ENCODE data around the gene CCER1.

Gene CCER1

DNA sequence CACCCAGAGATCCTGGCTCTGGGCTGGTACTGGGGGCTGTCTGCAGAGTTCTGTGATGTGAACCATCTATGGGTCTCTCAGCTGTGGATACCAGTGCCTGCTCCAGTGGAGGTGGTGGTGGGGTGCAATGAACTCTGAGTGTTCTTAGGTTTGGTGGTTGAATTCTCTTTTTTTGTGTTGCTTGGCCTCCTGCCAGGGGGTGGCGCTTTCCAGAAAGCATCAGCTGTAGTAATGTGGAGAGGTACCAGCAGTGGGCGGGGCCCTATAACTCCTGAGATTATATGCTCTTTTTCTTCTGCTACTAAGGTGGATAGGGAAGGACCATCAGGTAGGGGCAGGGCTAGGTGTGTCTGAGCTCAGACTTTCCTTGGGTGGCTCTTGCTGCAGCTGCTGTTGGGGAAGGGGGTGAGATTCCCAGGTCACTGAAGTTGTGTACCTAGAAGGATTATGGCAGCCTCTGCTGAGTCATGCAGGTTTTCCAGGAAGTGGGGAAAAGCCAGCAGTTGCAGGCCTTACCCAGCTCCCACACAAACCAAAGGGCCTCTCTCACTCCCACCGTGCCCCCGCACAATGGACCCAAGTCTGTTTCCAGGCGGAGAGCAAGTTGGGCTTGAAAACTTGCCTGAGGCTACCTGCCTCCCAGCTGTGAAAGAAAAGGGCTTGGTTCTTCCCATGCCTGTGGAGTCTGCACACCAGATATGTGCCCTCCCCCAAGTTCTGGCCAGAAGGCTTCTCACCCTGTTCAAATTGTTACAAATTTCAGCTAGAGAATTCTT, 18.6 kb downstream of the CCER1 start:
- H2AK5ac ChIP-seq (ENCODE audit: low read length): no peak overlapping the region
- H2BK12ac ChIP-seq (ENCODE audit: low read length): peak overlapping the region; percentile 39
- H3K4me2 ChIP-seq (ENCODE audit: low read length): no peak overlapping the region
- H3K4me3 ChIP-seq (ENCODE audit: low read depth, low read length): no peak overlapping the region
- H2AFZ ChIP-seq (ENCODE audit: insufficient read depth, low read length, poor library complexity): peak overlapping the region; percentile 47
- peaks cover 11% of the 10 kb centered on the region for H3K79me1 ChIP-seq (ENCODE audit: low read length)
- no peak for DNase-seq
- H3K36me3 ChIP-seq (ENCODE audit: control insufficient read depth in 1 of 2, insufficient read depth in 2 of 2, low read length in 2 of 2): no peaks in the 10 kb centered on the region
- no peak overlapping the region for H3K23ac ChIP-seq (ENCODE audit: low read length)
- H4K8ac ChIP-seq (ENCODE audit: low read depth, low read length): peak overlapping the region; percentile 21
- H3K4me1 ChIP-seq (ENCODE audit: control insufficient read depth in 1 of 2, insufficient read depth in 2 of 2, low read length in 2 of 2): peaks cover 16 to 17% of the 10 kb centered on the region in 2 experiments
- peak overlapping the region; percentile 31 for H2BK120ac ChIP-seq (ENCODE audit: insufficient read depth, low read length, poor library complexity)
- H4K91ac ChIP-seq (ENCODE audit: low read depth, low read length): peak overlapping the region; percentile 48
- no peaks in the 10 kb centered on the region for H3K27me3 ChIP-seq (ENCODE audit: insufficient read depth, low read length)
- no peak overlapping the region for H4K12ac ChIP-seq (ENCODE audit: low read depth, low read length)
- no peak overlapping the region for H3K9ac ChIP-seq (ENCODE audit: low read length)
- H3K79me2 ChIP-seq (ENCODE audit: control insufficient read depth, insufficient read depth, low read length, poor library complexity): no peaks in the 10 kb centered on the region
- H3K18ac ChIP-seq (ENCODE audit: low read length): no peak overlapping the region
- H3K9me3 ChIP-seq (ENCODE audit: insufficient read depth, low read depth, low read length): peaks cover 2% of the 10 kb centered on the region
- no peak overlapping the region for H3K4ac ChIP-seq (ENCODE audit: low read depth, low read length)
- no CpG with 5 or more reads among the region's 5 CpGs for WGBS (ENCODE audit: extremely low coverage, insufficient coverage, insufficient read length)
- peak overlapping the region; percentile 24 for H3K27ac ChIP-seq (ENCODE audit: low read depth, low read length)
- peak overlapping the region; percentile 21 for H2BK5ac ChIP-seq (ENCODE audit: low read depth, low read length, poor library complexity)
- H3K14ac ChIP-seq (ENCODE audit: low read length): peak overlapping the region; percentile 2

- DNase-seq: no peak
- Histone ChIP-seq H4K91ac (ENCODE audit: low read depth, low read length) (no peak overlapping the region), H3K27me3 (ENCODE audit: insufficient read depth, low read length) (no peaks in the 10 kb centered on the region), H2AK5ac (ENCODE audit: low read length) (no peak overlapping the region), H3K23ac (ENCODE audit: low read length) (no peak overlapping the region), H3K27ac (ENCODE audit: low read depth, low read length) (no peak overlapping the region), H3K9me3 (ENCODE audit: insufficient read depth, low read depth, low read length) (no peaks in the 10 kb centered on the region), H3K36me3 (ENCODE audit: control insufficient read depth in 1 of 2, insufficient read depth in 2 of 2, low read length in 2 of 2) (no peaks in the 10 kb centered on the region), H2BK12ac (ENCODE audit: low read length) (no peak overlapping the region), H3K4ac (ENCODE audit: low read depth, low read length) (no peak overlapping the region), H2BK120ac (ENCODE audit: insufficient read depth, low read length, poor library complexity) (no peak overlapping the region), H3K9ac (ENCODE audit: low read length) (no peak overlapping the region), H4K8ac (ENCODE audit: low read depth, low read length) (no peak overlapping the region), H3K4me2 (ENCODE audit: low read length) (no peak overlapping the region), H2AFZ (ENCODE audit: insufficient read depth, low read length, poor library complexity) (no peak overlapping the region), H2BK5ac (ENCODE audit: low read depth, low read length, poor library complexity) (no peak overlapping the region), H3K14ac (ENCODE audit: low read length) (no peak overlapping the region), H3K4me3 (ENCODE audit: low read depth, low read length) (no peak overlapping the region), H3K79me2 (ENCODE audit: control insufficient read depth, insufficient read depth, low read length, poor library complexity) (no peaks in the 10 kb centered on the region), H3K18ac (ENCODE audit: low read length) (no peak overlapping the region), H3K4me1 (ENCODE audit: control insufficient read depth in 1 of 2, insufficient read depth in 2 of 2, low read length in 2 of 2) (no peaks in the 10 kb centered on the region), H4K12ac (ENCODE audit: low read depth, low read length) (no peak overlapping the region), H3K79me1 (ENCODE audit: low read length) (no peaks in the 10 kb centered on the region)
- no CpG with 5 or more reads among the region's 5 CpGs for WGBS (ENCODE audit: extremely low coverage, insufficient coverage, insufficient read length)
Observed at GRCh38 chr12:90925562-90925961, 29.4 kb downstream of the CCER1 start.

DNA sequence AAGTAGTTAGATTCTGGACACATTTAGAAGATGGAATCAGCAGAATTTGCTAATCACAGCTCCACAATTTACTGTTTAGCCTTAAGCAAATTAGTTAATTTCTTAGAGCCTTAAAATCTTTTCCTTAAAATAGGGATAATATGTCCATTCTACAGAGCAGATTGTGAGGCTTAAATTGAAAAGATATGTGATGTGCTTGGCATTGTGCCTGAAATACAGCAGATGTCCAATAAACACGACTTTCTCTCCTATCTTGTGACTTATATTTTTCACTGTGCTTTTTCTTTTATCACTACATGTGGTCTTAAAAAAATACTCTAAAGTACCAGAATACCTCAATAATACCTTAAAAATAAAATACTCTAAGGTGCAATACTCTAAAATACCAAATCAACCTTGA, 30.6 kb downstream of the CCER1 start:
- Histone ChIP-seq H2AFZ (ENCODE audit: insufficient read depth, low read length, poor library complexity) (no peak overlapping the region), H3K9me3 (ENCODE audit: insufficient read depth, low read depth, low read length) (no peaks in the 10 kb centered on the region), H3K18ac (ENCODE audit: low read length) (no peak overlapping the region), H3K4me2 (ENCODE audit: low read length) (no peak overlapping the region), H3K4me1 (ENCODE audit: control insufficient read depth in 1 of 2, insufficient read depth in 2 of 2, low read length in 2 of 2) (no peaks in the 10 kb centered on the region), H3K27ac (ENCODE audit: low read depth, low read length) (no peak overlapping the region), H3K23ac (ENCODE audit: low read length) (no peak overlapping the region), H4K8ac (ENCODE audit: low read depth, low read length) (no peak overlapping the region), H2BK120ac (ENCODE audit: insufficient read depth, low read length, poor library complexity) (no peak overlapping the region), H3K4me3 (ENCODE audit: low read depth, low read length) (no peak overlapping the region), H2BK5ac (ENCODE audit: low read depth, low read length, poor library complexity) (no peak overlapping the region), H2AK5ac (ENCODE audit: low read length) (no peak overlapping the region), H3K27me3 (ENCODE audit: insufficient read depth, low read length) (no peaks in the 10 kb centered on the region), H3K9ac (ENCODE audit: low read length) (no peak overlapping the region), H4K91ac (ENCODE audit: low read depth, low read length) (no peak overlapping the region), H3K4ac (ENCODE audit: low read depth, low read length) (no peak overlapping the region), H4K12ac (ENCODE audit: low read depth, low read length) (no peak overlapping the region), H2BK12ac (ENCODE audit: low read length) (no peak overlapping the region), H3K79me1 (ENCODE audit: low read length) (no peaks in the 10 kb centered on the region), H3K36me3 (ENCODE audit: control insufficient read depth in 1 of 2, insufficient read depth in 2 of 2, low read length in 2 of 2) (no peaks in the 10 kb centered on the region), H3K79me2 (ENCODE audit: control insufficient read depth, insufficient read depth, low read length, poor library complexity) (no peaks in the 10 kb centered on the region), H3K14ac (ENCODE audit: low read length) (no peak overlapping the region)
- DNase-seq: no peak
- WGBS (ENCODE audit: extremely low coverage, insufficient coverage, insufficient read length): no CpG with 5 or more reads among the region's 1 CpG

DNA sequence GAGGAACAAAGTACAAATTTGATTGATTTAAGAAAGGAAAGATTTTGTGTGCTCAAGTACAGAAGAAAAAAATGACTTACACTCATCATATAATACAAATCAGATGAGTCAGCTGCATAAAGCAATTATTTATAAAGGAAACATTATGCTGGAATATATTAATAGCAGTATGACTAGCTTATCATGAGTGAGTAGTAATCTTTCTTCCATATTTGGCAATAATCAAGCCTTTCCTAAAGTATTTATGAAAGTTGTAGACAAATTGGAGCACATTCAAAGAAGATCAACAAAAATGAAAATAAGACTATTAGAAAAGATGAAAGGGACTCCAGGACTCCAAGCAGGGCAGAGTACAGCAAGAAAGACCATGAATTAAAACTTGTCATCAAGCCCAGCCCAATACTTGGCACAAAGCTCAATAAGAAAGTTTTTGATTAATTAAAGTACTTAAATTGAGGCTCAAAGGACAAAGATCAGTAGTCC, 32.8 kb downstream of the CCER1 start:
- H4K8ac ChIP-seq (ENCODE audit: low read depth, low read length): no peak overlapping the region
- H3K36me3 ChIP-seq (ENCODE audit: control insufficient read depth in 1 of 2, insufficient read depth in 2 of 2, low read length in 2 of 2): no peaks in the 10 kb centered on the region
- H4K12ac ChIP-seq (ENCODE audit: low read depth, low read length): no peak overlapping the region
- H2BK120ac ChIP-seq (ENCODE audit: insufficient read depth, low read length, poor library complexity): no peak overlapping the region
- H3K18ac ChIP-seq (ENCODE audit: low read length): no peak overlapping the region
- H3K23ac ChIP-seq (ENCODE audit: low read length): no peak overlapping the region
- no peak overlapping the region for H2AK5ac ChIP-seq (ENCODE audit: low read length)
- no peaks in the 10 kb centered on the region for H3K79me2 ChIP-seq (ENCODE audit: control insufficient read depth, insufficient read depth, low read length, poor library complexity)
- no peaks in the 10 kb centered on the region for H3K4me1 ChIP-seq (ENCODE audit: control insufficient read depth in 1 of 2, insufficient read depth in 2 of 2, low read length in 2 of 2)
- no peak overlapping the region for H3K4me3 ChIP-seq (ENCODE audit: low read depth, low read length)
- DNase-seq: no peak
- no peak overlapping the region for H3K27ac ChIP-seq (ENCODE audit: low read depth, low read length)
- no peak overlapping the region for H4K91ac ChIP-seq (ENCODE audit: low read depth, low read length)
- H3K14ac ChIP-seq (ENCODE audit: low read length): no peak overlapping the region
- H2BK12ac ChIP-seq (ENCODE audit: low read length): no peak overlapping the region
- no peak overlapping the region for H3K4ac ChIP-seq (ENCODE audit: low read depth, low read length)
- H3K79me1 ChIP-seq (ENCODE audit: low read length): no peaks in the 10 kb centered on the region
- no peak overlapping the region for H2AFZ ChIP-seq (ENCODE audit: insufficient read depth, low read length, poor library complexity)
- H2BK5ac ChIP-seq (ENCODE audit: low read depth, low read length, poor library complexity): no peak overlapping the region
- H3K9ac ChIP-seq (ENCODE audit: low read length): no peak overlapping the region
- H3K27me3 ChIP-seq (ENCODE audit: insufficient read depth, low read length): no peaks in the 10 kb centered on the region
- H3K9me3 ChIP-seq (ENCODE audit: insufficient read depth, low read depth, low read length): no peaks in the 10 kb centered on the region
- H3K4me2 ChIP-seq (ENCODE audit: low read length): no peak overlapping the region
